Stimulated activated CD4-positive, alpha-beta T cell treated with anti-CD3 and anti-CD28 coated beads, TNF-alpha, amount 100 ng/mL, for 4 hours (primary cell): ENCODE results near the gene LIPC.

Experiments
- DNase-seq, 3 experiments: peaks; one replicate each; pipeline ENCODE4 v3.0.0-alpha.2; 2020; ENCODE audit warnings: low read depth in 3 of 3

LIPC gene

GRCh38 chr15:58616171-58616570, 184.4 kb downstream of the LIPC start:
- DNase-seq = no peak
